PC-9 (cell line): ENCODE measurements around the gene NOD1.

Source experiments
- EZH2 ChIP-seq: fragments of 200-600 bp; sonication (generic); IDR thresholded peaks from 2 replicates; pipeline ENCODE4 v1.8.0; 2017; ENCODE audit warnings: antibody characterized with exemption, low read depth
- TF ChIP-seq, protein P1 (sequence below): fragments of 200-600 bp; sonication (generic); conservative IDR thresholded peaks from 2 replicates; pipeline ENCODE4 v1.6.1; 2017; ENCODE audit warnings: mixed run types, antibody characterized with exemption, mild to moderate bottlenecking, moderate library complexity

DNA sequence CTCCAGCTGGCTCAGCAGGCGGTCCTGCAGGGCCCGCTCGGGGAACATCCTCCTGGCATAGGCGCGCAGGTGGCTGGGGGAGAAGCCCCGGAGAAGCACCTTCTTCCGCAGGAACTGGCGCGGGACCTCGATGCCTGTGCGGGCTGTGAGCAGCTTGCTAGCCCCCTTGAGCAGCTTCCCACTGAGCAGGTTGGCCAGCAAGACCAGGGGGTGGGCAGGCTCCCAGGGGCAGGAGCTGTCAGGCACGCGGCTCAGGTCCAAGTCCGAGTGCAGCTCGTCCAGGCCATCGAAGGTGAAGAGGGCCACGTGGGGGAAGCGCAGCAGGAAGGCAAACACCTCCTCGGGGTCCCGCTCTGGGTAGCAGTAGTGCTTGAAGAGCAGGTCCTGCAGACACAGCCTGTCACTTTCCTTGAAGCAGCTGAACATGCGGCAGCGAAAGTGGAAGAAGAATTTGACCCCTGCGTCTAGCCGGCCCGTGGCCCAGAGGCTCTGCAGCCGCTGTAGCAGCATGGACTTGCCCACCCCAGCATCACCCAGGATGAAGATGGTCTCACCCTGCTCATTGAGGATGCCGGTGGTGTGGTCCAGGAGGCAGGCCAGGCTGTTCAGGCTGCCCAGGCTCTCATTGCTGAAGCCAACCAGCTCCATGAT, 26.2 kb downstream of the NOD1 start:
- no peak for TF ChIP-seq EZH2
- TF ChIP-seq, protein P1, sequence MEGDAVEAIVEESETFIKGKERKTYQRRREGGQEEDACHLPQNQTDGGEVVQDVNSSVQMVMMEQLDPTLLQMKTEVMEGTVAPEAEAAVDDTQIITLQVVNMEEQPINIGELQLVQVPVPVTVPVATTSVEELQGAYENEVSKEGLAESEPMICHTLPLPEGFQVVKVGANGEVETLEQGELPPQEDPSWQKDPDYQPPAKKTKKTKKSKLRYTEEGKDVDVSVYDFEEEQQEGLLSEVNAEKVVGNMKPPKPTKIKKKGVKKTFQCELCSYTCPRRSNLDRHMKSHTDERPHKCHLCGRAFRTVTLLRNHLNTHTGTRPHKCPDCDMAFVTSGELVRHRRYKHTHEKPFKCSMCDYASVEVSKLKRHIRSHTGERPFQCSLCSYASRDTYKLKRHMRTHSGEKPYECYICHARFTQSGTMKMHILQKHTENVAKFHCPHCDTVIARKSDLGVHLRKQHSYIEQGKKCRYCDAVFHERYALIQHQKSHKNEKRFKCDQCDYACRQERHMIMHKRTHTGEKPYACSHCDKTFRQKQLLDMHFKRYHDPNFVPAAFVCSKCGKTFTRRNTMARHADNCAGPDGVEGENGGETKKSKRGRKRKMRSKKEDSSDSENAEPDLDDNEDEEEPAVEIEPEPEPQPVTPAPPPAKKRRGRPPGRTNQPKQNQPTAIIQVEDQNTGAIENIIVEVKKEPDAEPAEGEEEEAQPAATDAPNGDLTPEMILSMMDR = no peak
